ENCODE data around the gene OAF.

Gene OAF

DNA sequence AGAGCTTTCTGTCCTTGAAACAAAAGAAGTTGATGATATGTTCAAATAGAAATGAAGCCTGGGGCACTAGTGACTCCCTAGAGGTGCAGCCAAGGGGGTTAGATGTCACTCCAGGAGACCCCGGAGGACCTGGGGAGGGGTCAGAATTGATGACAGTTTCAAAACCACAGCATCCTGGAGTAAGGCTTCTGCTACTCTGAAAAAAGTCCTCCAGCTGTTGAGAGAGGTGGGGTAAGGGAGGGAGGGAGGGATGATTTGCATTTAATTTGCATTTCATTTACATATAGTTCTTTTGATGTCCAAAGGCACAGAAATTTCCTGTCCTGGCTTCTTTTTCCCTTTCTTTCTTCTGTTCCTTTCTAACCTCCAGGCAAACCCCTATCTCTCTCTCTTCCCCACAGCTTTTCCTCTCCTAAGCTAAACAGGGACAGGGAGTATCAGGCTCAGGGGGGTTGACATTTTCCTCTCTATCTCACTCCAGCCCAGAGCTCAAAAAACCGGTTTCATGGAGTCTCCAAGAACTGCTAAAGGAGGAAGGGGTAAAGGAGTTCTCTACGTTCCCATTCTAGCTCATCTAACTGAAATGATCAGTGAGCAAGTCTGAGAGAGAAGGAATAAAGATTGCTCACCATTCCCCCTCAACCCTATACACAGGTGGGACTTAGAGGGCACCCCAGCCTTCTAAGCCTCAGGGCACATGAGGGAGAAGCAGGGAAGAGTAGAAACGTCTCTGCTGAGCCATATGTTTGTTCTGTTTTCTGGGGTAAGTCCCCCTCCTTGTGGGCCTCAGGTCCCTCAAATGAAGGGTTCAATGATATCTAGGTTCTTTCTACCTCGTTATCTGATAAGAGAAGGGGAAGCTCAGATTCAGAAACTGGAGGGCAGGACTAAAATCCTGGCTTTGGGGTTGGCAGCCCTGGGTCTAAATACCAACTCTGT lies 25.6 kb downstream of the OAF start:
- Histone ChIP-seq H3K4me1 (no peaks in the 10 kb centered on the region), H3K4me3 (ENCODE audit: low read depth, low read length) (no peak overlapping the region), H3K27me3 (peaks cover 14% of the 10 kb centered on the region), H3K9me3 (0 out of 2 replicates have a peak, but pooled peaks cover 2% of the 10 kb centered on the region), H3K36me3 (no peaks in the 10 kb centered on the region)
- TF ChIP-seq, protein P1, sequence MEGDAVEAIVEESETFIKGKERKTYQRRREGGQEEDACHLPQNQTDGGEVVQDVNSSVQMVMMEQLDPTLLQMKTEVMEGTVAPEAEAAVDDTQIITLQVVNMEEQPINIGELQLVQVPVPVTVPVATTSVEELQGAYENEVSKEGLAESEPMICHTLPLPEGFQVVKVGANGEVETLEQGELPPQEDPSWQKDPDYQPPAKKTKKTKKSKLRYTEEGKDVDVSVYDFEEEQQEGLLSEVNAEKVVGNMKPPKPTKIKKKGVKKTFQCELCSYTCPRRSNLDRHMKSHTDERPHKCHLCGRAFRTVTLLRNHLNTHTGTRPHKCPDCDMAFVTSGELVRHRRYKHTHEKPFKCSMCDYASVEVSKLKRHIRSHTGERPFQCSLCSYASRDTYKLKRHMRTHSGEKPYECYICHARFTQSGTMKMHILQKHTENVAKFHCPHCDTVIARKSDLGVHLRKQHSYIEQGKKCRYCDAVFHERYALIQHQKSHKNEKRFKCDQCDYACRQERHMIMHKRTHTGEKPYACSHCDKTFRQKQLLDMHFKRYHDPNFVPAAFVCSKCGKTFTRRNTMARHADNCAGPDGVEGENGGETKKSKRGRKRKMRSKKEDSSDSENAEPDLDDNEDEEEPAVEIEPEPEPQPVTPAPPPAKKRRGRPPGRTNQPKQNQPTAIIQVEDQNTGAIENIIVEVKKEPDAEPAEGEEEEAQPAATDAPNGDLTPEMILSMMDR (IDR thresholded peaks at IDR 0.05; ENCODE audit: low read depth, low read length), result no peak
- no peak for DNase-seq

DNA sequence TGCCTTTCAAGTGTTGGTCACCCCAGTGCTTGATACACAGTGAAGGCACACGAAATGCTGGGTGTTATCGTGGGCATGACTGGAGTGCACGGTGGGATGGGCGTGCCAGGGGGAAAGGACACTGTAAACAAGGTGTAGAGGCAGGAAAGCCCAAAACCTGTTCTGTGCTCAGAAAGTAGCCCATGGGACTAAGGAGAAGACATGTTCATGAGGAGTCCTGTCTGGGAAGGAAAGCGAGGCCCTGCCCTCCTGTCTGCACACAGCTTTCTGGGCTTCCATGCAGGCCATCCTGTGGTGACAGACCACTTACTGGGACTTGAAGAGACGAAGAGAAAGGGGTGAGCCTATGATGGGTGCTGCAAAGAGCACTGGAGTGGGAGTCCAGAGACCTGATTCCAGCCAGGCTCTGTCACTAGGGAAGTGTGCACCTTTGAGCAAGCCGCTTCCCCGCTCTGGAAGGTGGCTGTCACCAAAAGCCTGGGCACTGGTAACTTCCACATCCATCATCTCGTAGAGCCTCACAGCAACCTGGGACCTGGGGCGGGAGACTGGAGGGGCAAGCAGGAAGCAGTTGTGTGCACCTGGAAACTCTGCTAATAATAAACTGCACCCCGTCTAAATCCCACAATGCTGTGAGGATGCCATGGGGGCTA lies 28.3 kb downstream of the OAF start:
- H3K27me3 ChIP-seq, result peaks cover 9% of the 10 kb centered on the region
- no peak overlapping the region for H3K4me3 ChIP-seq (ENCODE audit: low read depth, low read length)
- no peaks in the 10 kb centered on the region for H3K36me3 ChIP-seq
- DNase-seq, result no peak
- TF ChIP-seq, protein P1 (IDR thresholded peaks at IDR 0.05; ENCODE audit: low read depth, low read length), result no peak
- H3K9me3 ChIP-seq, result no peaks in the 10 kb centered on the region
- H3K4me1 ChIP-seq, result no peaks in the 10 kb centered on the region

DNA sequence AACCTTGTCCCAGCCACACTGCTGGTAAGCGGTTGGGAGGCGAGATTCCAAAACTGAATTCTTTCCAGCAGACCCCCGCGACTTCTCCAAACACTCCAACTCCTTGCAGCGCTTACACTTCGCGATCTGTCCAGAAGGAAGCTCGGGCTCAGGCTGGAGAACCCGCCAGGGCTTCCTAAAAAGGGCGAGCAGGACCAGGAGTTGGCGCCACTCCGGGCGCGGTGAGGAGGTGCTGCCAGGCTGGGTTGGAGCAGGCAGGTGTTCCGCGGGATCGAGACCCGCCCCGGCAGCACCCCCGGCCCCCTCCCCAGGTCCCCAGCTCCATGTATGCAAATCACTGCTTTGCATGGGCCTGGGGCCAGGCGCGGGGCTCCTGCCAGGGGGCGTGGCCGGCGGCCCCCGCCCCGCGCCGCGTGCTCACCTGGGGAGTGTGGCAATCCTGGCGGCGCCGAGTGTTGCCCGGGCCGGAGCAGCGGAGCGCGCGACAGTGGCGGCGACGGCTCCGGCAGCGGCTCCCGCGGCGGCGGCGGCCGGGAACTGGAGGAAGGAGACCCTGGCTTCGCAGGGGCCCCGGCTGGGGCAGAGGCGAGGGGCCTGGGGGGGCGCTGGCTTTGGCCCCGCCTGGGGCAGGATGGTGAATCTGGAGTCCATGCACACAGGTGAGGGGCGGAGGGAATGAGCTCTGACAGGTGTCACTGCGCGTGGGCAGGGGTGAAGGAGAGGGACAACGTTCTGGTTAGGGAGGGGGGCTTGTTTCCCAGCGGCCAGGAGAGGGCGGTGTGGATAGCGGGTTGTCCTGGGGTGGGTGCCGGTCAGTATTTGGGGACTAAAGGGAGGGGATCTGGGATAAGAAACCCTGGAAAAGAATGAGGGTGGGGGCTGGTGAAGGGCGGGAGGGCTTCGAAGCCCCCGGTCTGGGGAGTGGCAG lies 29.1 kb downstream of the OAF start, which contains the start of gene POU2F3:
TSS of gene POU2F3 (plus strand) at position 428 of the 928 bp plus-strand sequence. CDS start at position 632, 204 bp downstream.
- Histone ChIP-seq H3K36me3 (no peaks in the 10 kb centered on the region), H3K4me3 (ENCODE audit: low read depth, low read length) (no peak within 1 kb of the TSS), H3K9me3 (no peaks in the 10 kb centered on the region), H3K27me3 (peaks cover 9% of the 10 kb centered on the region), H3K4me1 (no peaks in the 10 kb centered on the region)
- TF ChIP-seq, protein P1 (IDR thresholded peaks at IDR 0.05; ENCODE audit: low read depth, low read length), result peak; percentile 40
- DNase-seq, result no peak

DNA sequence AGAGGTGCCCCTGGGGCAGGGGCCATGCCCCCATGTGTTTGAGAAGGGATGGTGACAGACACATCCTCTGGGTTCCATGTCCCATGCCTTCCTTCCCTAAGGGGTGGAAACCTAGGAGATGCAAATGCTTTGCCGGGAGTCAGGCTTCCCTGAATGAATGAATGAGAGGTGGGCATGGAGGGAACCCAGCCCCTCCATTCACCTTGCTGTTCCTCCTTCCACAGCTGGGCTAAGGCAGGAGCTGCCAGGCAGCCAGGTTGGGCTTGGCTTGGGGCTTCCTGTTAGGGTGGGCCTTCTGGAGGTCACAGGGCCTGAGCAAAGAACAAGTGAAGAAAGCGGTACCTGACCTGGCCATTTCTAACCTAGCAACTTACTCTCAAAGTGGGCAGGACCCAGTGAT lies 30.0 kb downstream of the OAF start:
- peaks cover 9% of the 10 kb centered on the region for H3K27me3 ChIP-seq

DNA sequence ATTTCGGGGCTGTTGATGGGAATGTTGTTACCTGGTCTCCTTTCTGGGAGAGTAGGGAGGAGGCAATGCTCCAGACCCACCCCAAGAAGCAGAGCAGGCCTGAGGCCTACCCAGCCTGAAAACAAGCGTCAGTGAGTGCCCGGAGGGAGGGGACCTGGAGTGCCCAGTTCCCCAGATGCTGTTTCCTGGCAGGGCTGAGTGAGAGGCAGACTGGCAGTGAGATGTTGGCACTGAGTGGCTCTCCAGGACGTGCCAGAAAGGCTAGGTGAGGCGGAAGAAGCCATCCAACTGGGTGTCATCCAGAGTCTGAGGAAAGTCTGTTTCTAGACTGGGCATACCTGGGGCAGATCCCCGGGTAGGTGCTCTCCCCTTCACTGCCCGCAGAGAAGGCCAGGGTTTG lies 30.4 kb downstream of the OAF start:
- no peak for DNase-seq
- Histone ChIP-seq H3K36me3 (no peaks in the 10 kb centered on the region), H3K4me3 (ENCODE audit: low read depth, low read length) (no peak overlapping the region), H3K4me1 (no peaks in the 10 kb centered on the region), H3K9me3 (no peaks in the 10 kb centered on the region), H3K27me3 (peaks cover 9% of the 10 kb centered on the region)
- TF ChIP-seq, protein P1 (IDR thresholded peaks at IDR 0.05; ENCODE audit: low read depth, low read length), result no peak

More for the DNA sequence above, 30.0 kb downstream of the OAF start:
- no peaks in the 10 kb centered on the region for H3K36me3 ChIP-seq
- H3K9me3 ChIP-seq, result no peaks in the 10 kb centered on the region
- H3K4me3 ChIP-seq (ENCODE audit: low read depth, low read length), result no peak overlapping the region
- DNase-seq, result no peak
- H3K4me1 ChIP-seq, result no peaks in the 10 kb centered on the region
- TF ChIP-seq, protein P1 (IDR thresholded peaks at IDR 0.05; ENCODE audit: low read depth, low read length), result no peak

All from BE2C (cell line).